ENCODE results near the gene SORCS2.
"Not testable (repeated sequence)": the region's sequence is repeated elsewhere in the genome, so short reads cannot be mapped to it uniquely, and the experiment has no call there.

SORCS2 gene

GRCh38 chr4:7160439-7160838, 31.9 kb upstream of the SORCS2 start:
- Histone ChIP-seq H3K9me2 (replicated peaks; ENCODE audit: control insufficient read depth, low read length) (no peaks in the 10 kb centered on the region), H3K9me3 (ENCODE audit: control insufficient read depth, insufficient read depth, low read length) (no peaks in the 10 kb centered on the region), H4K20me1 (ENCODE audit: control insufficient read depth, insufficient read depth, low read depth, low read length) (no peaks in the 10 kb centered on the region), H3K4me2 (ENCODE audit: low read length) (no peak overlapping the region), H3K4me1 (ENCODE audit: control insufficient read depth, low read length) (no peaks in the 10 kb centered on the region), H3K27me3 (ENCODE audit: control insufficient read depth, low read length) (0 out of 2 replicates have a peak, but pooled peaks cover 5% of the 10 kb centered on the region), H3K4me3 (ENCODE audit: low read length) (no peak overlapping the region), H3K36me3 (ENCODE audit: control insufficient read depth, low read length) (no peaks in the 10 kb centered on the region), H3F3A (ENCODE audit: control insufficient read depth, insufficient read depth) (no peaks in the 10 kb centered on the region), H3K27ac (ENCODE audit: low read depth, low read length) (no peak overlapping the region), H3K79me2 (ENCODE audit: control insufficient read depth, low read length) (no peaks in the 10 kb centered on the region)
- no peak for TF ChIP-seq EZH2phosphoT487 (IDR thresholded peaks at IDR 0.05; ENCODE audit: borderline replicate concordance, low read length)
- no peak for TF ChIP-seq CTCF (IDR thresholded peaks at IDR 0.05; ENCODE audit: low read depth, low read length, poor library complexity, severe bottlenecking)

DNA sequence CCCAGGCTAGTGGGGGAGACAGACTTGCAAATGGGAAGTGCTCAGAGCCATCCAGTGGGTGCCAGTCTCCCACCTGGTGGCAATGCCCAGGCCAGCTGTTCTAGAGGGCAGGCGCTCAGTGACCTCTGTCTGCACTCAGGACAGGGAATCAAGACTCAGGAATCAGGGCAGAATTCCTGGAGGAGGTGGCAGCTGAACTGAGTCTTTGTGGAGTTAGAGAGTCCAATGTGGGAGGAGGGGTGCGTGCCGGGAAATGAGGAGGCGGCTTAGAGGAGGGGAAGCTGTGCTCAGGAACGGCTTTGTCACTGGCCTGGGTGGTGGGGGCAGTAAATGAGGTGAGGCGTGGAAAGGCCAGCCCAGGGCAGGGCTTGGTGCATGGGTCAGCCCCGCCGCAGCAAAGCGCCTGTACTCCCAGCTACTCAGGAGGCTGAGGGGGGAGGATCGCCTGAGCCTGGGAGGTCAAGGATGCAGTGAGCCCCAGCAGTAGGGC, 31.3 kb upstream of the SORCS2 start:
- Histone ChIP-seq H3K27ac (ENCODE audit: low read depth, low read length) (no peak overlapping the region), H3K4me2 (ENCODE audit: low read length) (no peak overlapping the region)

DNA sequence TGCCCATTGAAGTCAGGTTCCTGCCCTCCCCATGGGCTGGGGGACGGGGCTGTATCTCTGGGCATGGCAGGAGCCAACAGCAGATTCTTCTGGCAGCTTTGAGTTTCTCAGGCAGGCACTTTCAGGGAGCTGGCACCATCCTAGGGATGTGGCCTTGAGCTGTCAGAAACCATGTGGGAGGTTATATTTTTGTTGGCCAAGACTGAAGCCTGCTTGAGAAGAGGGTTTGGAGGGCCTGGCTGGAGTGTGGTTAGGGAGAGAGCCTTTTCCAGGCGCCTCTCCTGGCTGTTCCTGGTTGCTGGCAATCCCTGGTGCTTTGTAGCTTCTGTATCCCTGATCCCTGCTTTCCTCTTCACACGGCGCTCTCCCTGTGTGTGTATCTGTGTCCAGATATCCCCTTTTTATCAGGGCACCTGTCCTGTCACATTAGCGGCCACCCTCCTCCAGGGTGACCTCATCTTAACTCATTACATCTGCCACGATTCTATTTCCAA, 30.6 kb upstream of the SORCS2 start:
- H3K27ac ChIP-seq (ENCODE audit: low read depth, low read length), result no peak overlapping the region

More for the DNA sequence above, 31.3 kb upstream of the SORCS2 start:
- Histone ChIP-seq H4K20me1 (ENCODE audit: control insufficient read depth, insufficient read depth, low read depth, low read length) (no peaks in the 10 kb centered on the region), H3F3A (ENCODE audit: control insufficient read depth, insufficient read depth) (no peaks in the 10 kb centered on the region), H3K79me2 (ENCODE audit: control insufficient read depth, low read length) (no peaks in the 10 kb centered on the region), H3K9me2 (replicated peaks; ENCODE audit: control insufficient read depth, low read length) (no peaks in the 10 kb centered on the region), H3K27me3 (ENCODE audit: control insufficient read depth, low read length) (0 out of 2 replicates have a peak, but pooled peaks cover 5% of the 10 kb centered on the region), H3K4me3 (ENCODE audit: low read length) (no peak overlapping the region), H3K4me1 (ENCODE audit: control insufficient read depth, low read length) (no peaks in the 10 kb centered on the region), H3K9me3 (ENCODE audit: control insufficient read depth, insufficient read depth, low read length) (no peaks in the 10 kb centered on the region), H3K36me3 (ENCODE audit: control insufficient read depth, low read length) (no peaks in the 10 kb centered on the region)
- TF ChIP-seq EZH2phosphoT487 (IDR thresholded peaks at IDR 0.05; ENCODE audit: borderline replicate concordance, low read length) (no peak), CTCF (IDR thresholded peaks at IDR 0.05; ENCODE audit: low read depth, low read length, poor library complexity, severe bottlenecking) (no peak)

DNA sequence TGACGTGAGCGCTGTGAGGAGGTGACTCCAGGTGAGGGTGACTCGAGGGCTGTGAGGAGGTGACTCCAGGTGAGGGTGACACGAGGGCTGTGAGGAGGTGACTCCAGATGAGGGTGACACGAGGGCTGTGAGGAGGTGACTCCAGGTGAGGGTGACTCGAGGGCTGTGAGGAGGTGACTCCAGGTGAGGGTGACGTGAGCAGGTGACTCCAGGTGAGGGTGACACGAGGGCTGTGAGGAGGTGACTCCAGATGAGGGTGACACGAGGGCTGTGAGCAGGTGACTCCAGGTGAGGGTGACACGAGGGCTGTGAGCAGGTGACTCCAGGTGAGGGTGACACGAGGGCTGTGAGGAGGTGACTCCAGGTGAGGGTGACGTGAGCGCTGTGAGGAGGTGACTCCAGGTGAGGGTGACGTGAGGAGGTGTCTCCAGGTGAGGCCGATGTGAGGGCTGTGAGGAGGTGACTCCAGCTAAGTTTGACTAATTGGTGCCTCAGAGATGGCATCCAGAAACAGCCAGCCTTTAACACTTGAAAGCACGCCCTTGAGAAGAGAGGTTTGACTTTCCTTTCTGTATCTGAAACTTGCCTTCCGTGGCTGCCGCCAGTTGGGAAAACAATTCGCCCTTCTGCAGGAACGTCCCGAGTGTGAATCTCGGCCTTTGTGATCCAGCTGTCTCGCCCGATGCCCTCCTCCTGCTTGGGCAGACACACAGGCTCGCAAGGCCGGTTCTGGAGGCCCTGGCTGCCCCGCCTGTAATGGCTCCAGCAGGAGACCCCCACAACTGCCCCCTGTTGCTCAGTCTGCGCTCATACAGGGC, 27.1 kb upstream of the SORCS2 start:
- H3K4me2 ChIP-seq (ENCODE audit: low read length); H3K27me3 ChIP-seq (ENCODE audit: control insufficient read depth, low read length); H3F3A ChIP-seq (ENCODE audit: control insufficient read depth, insufficient read depth); H4K20me1 ChIP-seq (ENCODE audit: control insufficient read depth, insufficient read depth, low read depth, low read length); H3K36me3 ChIP-seq (ENCODE audit: control insufficient read depth, low read length); H3K9me2 ChIP-seq (replicated peaks; ENCODE audit: control insufficient read depth, low read length); H3K9me3 ChIP-seq (ENCODE audit: control insufficient read depth, insufficient read depth, low read length); H3K27ac ChIP-seq (ENCODE audit: low read depth, low read length); H3K4me3 ChIP-seq (ENCODE audit: low read length); H3K79me2 ChIP-seq (ENCODE audit: control insufficient read depth, low read length): not testable (repeated sequence)
- H3K4me1 ChIP-seq (ENCODE audit: control insufficient read depth, low read length), result peaks cover 12% of the 10 kb centered on the region

More for the DNA sequence above, 30.6 kb upstream of the SORCS2 start:
- TF ChIP-seq EZH2phosphoT487 (IDR thresholded peaks at IDR 0.05; ENCODE audit: borderline replicate concordance, low read length) (no peak), CTCF (IDR thresholded peaks at IDR 0.05; ENCODE audit: low read depth, low read length, poor library complexity, severe bottlenecking) (no peak)
- Histone ChIP-seq H3K4me2 (ENCODE audit: low read length) (no peak overlapping the region), H3K36me3 (ENCODE audit: control insufficient read depth, low read length) (no peaks in the 10 kb centered on the region), H3K4me1 (ENCODE audit: control insufficient read depth, low read length) (no peaks in the 10 kb centered on the region), H3K9me3 (ENCODE audit: control insufficient read depth, insufficient read depth, low read length) (no peaks in the 10 kb centered on the region), H3K79me2 (ENCODE audit: control insufficient read depth, low read length) (no peaks in the 10 kb centered on the region), H3F3A (ENCODE audit: control insufficient read depth, insufficient read depth) (no peaks in the 10 kb centered on the region), H3K27me3 (ENCODE audit: control insufficient read depth, low read length) (no peaks in the 10 kb centered on the region), H3K9me2 (replicated peaks; ENCODE audit: control insufficient read depth, low read length) (no peaks in the 10 kb centered on the region), H4K20me1 (ENCODE audit: control insufficient read depth, insufficient read depth, low read depth, low read length) (no peaks in the 10 kb centered on the region), H3K4me3 (ENCODE audit: low read length) (no peak overlapping the region)

Data from DOHH2 (cell line).